Caco-2 (cell line): ENCODE measurements around the gene MCF2. TPM values are rescaled to one million over a fixed set of nuclear protein-coding genes. Genes with fewer than 3 reads are reported as not detected.
A peak's percentile ranks its signal among the peaks of the same experiment; 100 is the strongest.

Source experiments
- BruUV-seq: library from RNA; stranded (reverse); fragments of 400-500 nt; replicated peaks from 2 replicates; lab custom pipeline; 2021; lab: Mats Ljungman, UMichigan
- CTCF ChIA-PET: fragments of 300-600 bp; sonication (Branson Sonifier 250); formaldehyde crosslinking; loops from one replicate; lab custom pipeline; 2022; ENCODE audit warnings: antibody characterized with exemption; lab: Charles Lee
- POLR2A ChIA-PET: fragments of 300-600 bp; sonication (Branson Sonifier 250); formaldehyde crosslinking; loops from one replicate; lab custom pipeline; 2022; ENCODE audit warnings: antibody characterized with exemption; lab: Charles Lee
- DNase-seq, 2 experiments: peaks; one replicate each; pipeline versions ENCODE4 v3.0.0 to v3.0.0-alpha.2; 2020 to 2022
- H3K27me3 ChIP-seq: replicated peaks from 2 replicates; pipeline ENCODE4 v1.6.0; 2011; ENCODE audit warnings: low read length; ENCODE audit not compliant: control insufficient read depth, insufficient read depth
- H3K36me3 ChIP-seq: 2 replicates; pipeline ENCODE4 v1.5.1; 2011; ENCODE audit warnings: low read length; ENCODE audit not compliant: control insufficient read depth, insufficient read depth
- H3K4me1 ChIP-seq: fragments of 250-450 bp; sonication (Bioruptor Pico); 2 replicates; pipeline ENCODE4 v1.5.1; 2020; ENCODE audit warnings: mild to moderate bottlenecking
- H3K4me3 ChIP-seq: 2 replicates; pipeline ENCODE4 v1.5.1; 2011; ENCODE audit warnings: low read depth, mild to moderate bottlenecking, control low read depth, low read length
- H3K9me3 ChIP-seq: fragments of 250-450 bp; sonication (Bioruptor Pico); 2 replicates; pipeline ENCODE4 v1.5.1; 2020; ENCODE audit warnings: mild to moderate bottlenecking, moderate library complexity
- H3K27ac Mint-ChIP-seq: one replicate; pipeline ENCODE4 v1.8.0; 2022; ENCODE audit warnings: mixed read lengths; ENCODE audit not compliant: unreplicated experiment
- H3K27me3 Mint-ChIP-seq: one replicate; pipeline ENCODE4 v1.8.0; 2022; ENCODE audit warnings: mixed read lengths; ENCODE audit not compliant: insufficient read depth, unreplicated experiment
- H3K36me3 Mint-ChIP-seq: one replicate; pipeline ENCODE4 v1.8.0; 2022; ENCODE audit warnings: mild to moderate bottlenecking, mixed read lengths; ENCODE audit not compliant: insufficient read depth, unreplicated experiment
- H3K4me1 Mint-ChIP-seq: one replicate; pipeline ENCODE4 v1.8.0; 2022; ENCODE audit warnings: low read depth, mixed read lengths; ENCODE audit not compliant: unreplicated experiment
- H3K4me3 Mint-ChIP-seq: one replicate; pipeline ENCODE4 v1.8.0; 2022; ENCODE audit warnings: mild to moderate bottlenecking, moderate library complexity, mixed read lengths; ENCODE audit not compliant: unreplicated experiment
- H3K9me3 Mint-ChIP-seq: one replicate; pipeline ENCODE4 v1.8.0; 2022; ENCODE audit warnings: mixed read lengths; ENCODE audit not compliant: unreplicated experiment
- CTCF ChIP-seq, 2 experiments: fragments of 200-600 bp in 1 of 2; IDR thresholded peaks; 1 replicate in 1 of 2; 2 replicates in 1 of 2; pipeline versions ENCODE4 v1.5.1 to v1.8.0; 2011 to 2022; ENCODE audit warnings: antibody characterized with exemption in 1 of 2, control low read depth in 1 of 2, inconsistent platforms in 1 of 2, low read depth in 1 of 2, low read length in 1 of 2, mild to moderate bottlenecking in 1 of 2, moderate library complexity in 1 of 2; ENCODE audit not compliant: insufficient read depth in 1 of 2, severe bottlenecking in 1 of 2, unreplicated experiment in 1 of 2
- intact Hi-C: fragments of 100-400 bp; cut with micrococcal nuclease; formaldehyde crosslinking; loops from one replicate; pipeline ENCODE4 v1.10.0; 2022; ENCODE audit not compliant: unreplicated experiment
- total RNA-seq: library from RNA; stranded (reverse); gene quantifications from 2 replicates; pipeline ENCODE4 v1.2.3, GENCODE V29; 2022

The MCF2 gene
- total RNA-seq, 1 experiment from 2014 or later, result not detected

GRCh38 chrX:139532834-139533233 is 175.1 kb downstream of the MCF2 start:
- TF ChIP-seq CTCF (IDR thresholded peaks at IDR 0.05; ENCODE audit: insufficient read depth in 1 of 2, low read depth in 1 of 2, low read length in 1 of 2, severe bottlenecking in 1 of 2, unreplicated experiment in 1 of 2), result no peak
- Mint-ChIP-seq H3K4me1 (no peaks in the 10 kb centered on the region), H3K27ac (peak overlapping the region; percentile 13), H3K27me3 (peaks cover 4% of the 10 kb centered on the region), H3K9me3 (no peaks in the 10 kb centered on the region), H3K36me3 (no peaks in the 10 kb centered on the region), H3K4me3 (no peak overlapping the region)
- Histone ChIP-seq H3K4me1 (no peaks in the 10 kb centered on the region), H3K36me3 (no peaks in the 10 kb centered on the region), H3K27me3 (no peaks in the 10 kb centered on the region), H3K4me3 (no peak overlapping the region), H3K9me3 (no peaks in the 10 kb centered on the region)
- no TSS peak for BruUV-seq
- CTCF ChIA-PET, result no interaction called here
- POLR2A ChIA-PET, result no interaction called here
- no peak for DNase-seq
- intact Hi-C loops, result no loop called here

Other genes with a start within 250 kb of the MCF2 start
- not detected in 2 replicates for gene F9, start 177.4 kb downstream of the MCF2 start, total RNA-seq
- gene ATP11C, start 224.9 kb upstream of the MCF2 start, total RNA-seq, result 12.2 and 15.3 TPM in 2 replicates